ENCODE measurements around the gene HSD17B3. TPM values are rescaled to one million over a fixed set of nuclear protein-coding genes. Genes with fewer than 3 reads are reported as not detected.
A peak's percentile ranks its signal among the peaks of the same experiment; 100 is the strongest.

HSD17B3 gene
- total RNA-seq, 1 donor = not detected

GRCh38 chr9:96232164-96232538, 69.8 kb downstream of the HSD17B3 start:
- Histone ChIP-seq H3K9me3 (ENCODE audit: low read depth, low read length) (no peaks in the 10 kb centered on the region), H3K4me3 (ENCODE audit: low read length) (no peak overlapping the region), H3K27me3 (ENCODE audit: insufficient read depth, low read length) (peaks cover 20% of the 10 kb centered on the region), H3K4me1 (ENCODE audit: insufficient read depth, low read length) (no peaks in the 10 kb centered on the region)

GRCh38 chr9:96230002-96230401, 72.0 kb downstream of the HSD17B3 start:
- H3K4me3 ChIP-seq (ENCODE audit: low read length) = no peak overlapping the region
- no peaks in the 10 kb centered on the region for H3K4me1 ChIP-seq (ENCODE audit: insufficient read depth, low read length)
- no peaks in the 10 kb centered on the region for H3K9me3 ChIP-seq (ENCODE audit: low read depth, low read length)
- peaks cover 12% of the 10 kb centered on the region for H3K27me3 ChIP-seq (ENCODE audit: insufficient read depth, low read length)

- Histone ChIP-seq H3K9me3 (ENCODE audit: low read depth, low read length) (peaks cover 9% of the 10 kb centered on the region), H3K27me3 (ENCODE audit: insufficient read depth, low read length) (peaks cover 37% of the 10 kb centered on the region), H3K4me1 (ENCODE audit: insufficient read depth, low read length) (peaks cover 21% of the 10 kb centered on the region), H3K4me3 (ENCODE audit: low read length) (no peak overlapping the region)
Measured at GRCh38 chr9:96222132-96222531, 79.8 kb downstream of the HSD17B3 start.

GRCh38 chr9:96219900-96220257, 82.1 kb downstream of the HSD17B3 start:
- Histone ChIP-seq H3K27me3 (ENCODE audit: insufficient read depth, low read length) (peaks cover 42% of the 10 kb centered on the region), H3K4me3 (ENCODE audit: low read length) (no peak overlapping the region), H3K9me3 (ENCODE audit: low read depth, low read length) (peaks cover 8% of the 10 kb centered on the region), H3K4me1 (ENCODE audit: insufficient read depth, low read length) (peaks cover 21% of the 10 kb centered on the region)

- H3K9me3 ChIP-seq (ENCODE audit: low read depth, low read length) = peaks cover 2% of the 10 kb centered on the region
- no peak overlapping the region for H3K4me3 ChIP-seq (ENCODE audit: low read length)
- H3K27me3 ChIP-seq (ENCODE audit: insufficient read depth, low read length) = peaks cover 40% of the 10 kb centered on the region
- peaks cover 21% of the 10 kb centered on the region for H3K4me1 ChIP-seq (ENCODE audit: insufficient read depth, low read length)
Measured at GRCh38 chr9:96219026-96219899, 82.7 kb downstream of the HSD17B3 start.

- H3K4me3 ChIP-seq (ENCODE audit: low read length) = peak overlapping the region; percentile 19
- peaks cover 31% of the 10 kb centered on the region for H3K27me3 ChIP-seq (ENCODE audit: insufficient read depth, low read length)
- H3K4me1 ChIP-seq (ENCODE audit: insufficient read depth, low read length) = peaks cover 21% of the 10 kb centered on the region
- H3K9me3 ChIP-seq (ENCODE audit: low read depth, low read length) = no peaks in the 10 kb centered on the region
Measured at GRCh38 chr9:96217754-96218693, 84.0 kb downstream of the HSD17B3 start.

- H3K4me3 ChIP-seq (ENCODE audit: low read length) = no peak overlapping the region
- peaks cover 24% of the 10 kb centered on the region for H3K27me3 ChIP-seq (ENCODE audit: insufficient read depth, low read length)
- no peaks in the 10 kb centered on the region for H3K9me3 ChIP-seq (ENCODE audit: low read depth, low read length)
- peaks cover 21% of the 10 kb centered on the region for H3K4me1 ChIP-seq (ENCODE audit: insufficient read depth, low read length)
Measured at GRCh38 chr9:96217294-96217707, 84.7 kb downstream of the HSD17B3 start.

GRCh38 chr9:96216583-96216982, 85.4 kb downstream of the HSD17B3 start:
- peaks cover 21% of the 10 kb centered on the region for H3K4me1 ChIP-seq (ENCODE audit: insufficient read depth, low read length)
- no peaks in the 10 kb centered on the region for H3K9me3 ChIP-seq (ENCODE audit: low read depth, low read length)
- no peak overlapping the region for H3K4me3 ChIP-seq (ENCODE audit: low read length)
- peaks cover 22% of the 10 kb centered on the region for H3K27me3 ChIP-seq (ENCODE audit: insufficient read depth, low read length)

GRCh38 chr9:96215841-96216240, 86.1 kb downstream of the HSD17B3 start:
- Histone ChIP-seq H3K9me3 (ENCODE audit: low read depth, low read length) (no peaks in the 10 kb centered on the region), H3K27me3 (ENCODE audit: insufficient read depth, low read length) (peaks cover 22% of the 10 kb centered on the region), H3K4me3 (ENCODE audit: low read length) (no peak overlapping the region), H3K4me1 (ENCODE audit: insufficient read depth, low read length) (peaks cover 21% of the 10 kb centered on the region)

- Histone ChIP-seq H3K27me3 (ENCODE audit: insufficient read depth, low read length) (peaks cover 15% of the 10 kb centered on the region), H3K9me3 (ENCODE audit: low read depth, low read length) (no peaks in the 10 kb centered on the region), H3K4me1 (ENCODE audit: insufficient read depth, low read length) (peaks cover 24% of the 10 kb centered on the region), H3K4me3 (ENCODE audit: low read length) (no peak overlapping the region)
Measured at GRCh38 chr9:96214635-96215034, 87.3 kb downstream of the HSD17B3 start.

GRCh38 chr9:96209407-96210271, 92.3 kb downstream of the HSD17B3 start:
- Histone ChIP-seq H3K4me1 (ENCODE audit: insufficient read depth, low read length) (peaks cover 4% of the 10 kb centered on the region), H3K27me3 (ENCODE audit: insufficient read depth, low read length) (peaks cover 1% of the 10 kb centered on the region), H3K9me3 (ENCODE audit: low read depth, low read length) (no peaks in the 10 kb centered on the region), H3K4me3 (ENCODE audit: low read length) (no peak overlapping the region)

- H3K4me1 ChIP-seq (ENCODE audit: insufficient read depth, low read length) = peaks cover 4% of the 10 kb centered on the region
- H3K4me3 ChIP-seq (ENCODE audit: low read length) = no peak overlapping the region
- no peaks in the 10 kb centered on the region for H3K9me3 ChIP-seq (ENCODE audit: low read depth, low read length)
- no peaks in the 10 kb centered on the region for H3K27me3 ChIP-seq (ENCODE audit: insufficient read depth, low read length)
Measured at GRCh38 chr9:96206156-96206751, 95.7 kb downstream of the HSD17B3 start.

GRCh38 chr9:96204853-96205252, 97.1 kb downstream of the HSD17B3 start:
- H3K4me1 ChIP-seq (ENCODE audit: insufficient read depth, low read length) = peaks cover 3% of the 10 kb centered on the region
- no peaks in the 10 kb centered on the region for H3K27me3 ChIP-seq (ENCODE audit: insufficient read depth, low read length)
- no peaks in the 10 kb centered on the region for H3K9me3 ChIP-seq (ENCODE audit: low read depth, low read length)
- H3K4me3 ChIP-seq (ENCODE audit: low read length) = no peak overlapping the region

GRCh38 chr9:96203867-96204501, 98.0 kb downstream of the HSD17B3 start:
- no peaks in the 10 kb centered on the region for H3K9me3 ChIP-seq (ENCODE audit: low read depth, low read length)
- H3K4me1 ChIP-seq (ENCODE audit: insufficient read depth, low read length) = no peaks in the 10 kb centered on the region
- no peaks in the 10 kb centered on the region for H3K27me3 ChIP-seq (ENCODE audit: insufficient read depth, low read length)
- no peak overlapping the region for H3K4me3 ChIP-seq (ENCODE audit: low read length)

All from mononuclear cell (primary cell).